Stimulated activated CD4-positive, alpha-beta T cell treated with anti-CD3 and anti-CD28 coated beads, Interleukin-12 subunit alpha, Interleukin-12 subunit beta, amount 100 ng/mL, for 48 hours (primary cell): ENCODE results near the gene PTBP1.
"Not testable (repeated sequence)": the region's sequence is repeated elsewhere in the genome, so short reads cannot be mapped to it uniquely, and the experiment has no call there.

Experiments used
- DNase-seq, 3 donors: peaks; one replicate each; pipeline ENCODE4 v3.0.0-alpha.2; 2020; ENCODE audit warnings: low read depth in 2 of 3, low spot score in 1 of 3

PTBP1 gene

GRCh38 chr19:808423-808775 lies 11.1 kb downstream of the PTBP1 start:
- no peak for DNase-seq

DNA sequence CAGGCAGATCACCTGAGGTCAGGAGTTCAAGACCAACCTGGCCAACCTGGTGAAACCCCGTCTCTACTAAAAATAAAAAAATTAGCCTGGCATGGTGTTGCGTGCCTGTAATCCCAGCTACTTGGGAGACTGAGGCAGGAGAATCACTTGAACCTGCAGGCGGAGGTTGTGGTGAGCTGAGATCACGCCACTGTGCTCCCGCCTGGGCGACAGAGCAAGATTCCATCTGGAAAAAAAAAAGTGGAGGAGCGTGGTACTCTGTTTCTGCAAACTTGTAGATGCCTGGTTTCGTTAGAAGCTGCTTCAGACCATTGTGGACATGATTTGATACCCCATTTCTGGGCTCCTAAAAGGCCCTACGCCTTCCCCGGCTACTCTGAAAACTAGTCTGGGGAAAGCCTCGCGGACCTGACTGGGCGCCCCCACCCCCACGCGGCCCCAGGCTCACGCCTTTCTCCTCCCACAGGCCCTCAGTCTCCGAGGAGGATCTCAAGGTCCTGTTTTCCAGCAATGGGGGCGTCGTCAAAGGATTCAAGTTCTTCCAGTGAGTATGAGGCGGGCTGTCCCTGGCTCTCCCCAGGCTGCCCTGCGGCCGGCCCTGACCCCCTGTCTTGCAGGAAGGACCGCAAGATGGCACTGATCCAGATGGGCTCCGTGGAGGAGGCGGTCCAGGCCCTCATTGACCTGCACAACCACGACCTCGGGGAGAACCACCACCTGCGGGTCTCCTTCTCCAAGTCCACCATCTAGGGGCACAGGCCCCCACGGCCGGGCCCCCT lies 13.0 kb downstream of the PTBP1 start:
- DNase-seq: no peak

DNA sequence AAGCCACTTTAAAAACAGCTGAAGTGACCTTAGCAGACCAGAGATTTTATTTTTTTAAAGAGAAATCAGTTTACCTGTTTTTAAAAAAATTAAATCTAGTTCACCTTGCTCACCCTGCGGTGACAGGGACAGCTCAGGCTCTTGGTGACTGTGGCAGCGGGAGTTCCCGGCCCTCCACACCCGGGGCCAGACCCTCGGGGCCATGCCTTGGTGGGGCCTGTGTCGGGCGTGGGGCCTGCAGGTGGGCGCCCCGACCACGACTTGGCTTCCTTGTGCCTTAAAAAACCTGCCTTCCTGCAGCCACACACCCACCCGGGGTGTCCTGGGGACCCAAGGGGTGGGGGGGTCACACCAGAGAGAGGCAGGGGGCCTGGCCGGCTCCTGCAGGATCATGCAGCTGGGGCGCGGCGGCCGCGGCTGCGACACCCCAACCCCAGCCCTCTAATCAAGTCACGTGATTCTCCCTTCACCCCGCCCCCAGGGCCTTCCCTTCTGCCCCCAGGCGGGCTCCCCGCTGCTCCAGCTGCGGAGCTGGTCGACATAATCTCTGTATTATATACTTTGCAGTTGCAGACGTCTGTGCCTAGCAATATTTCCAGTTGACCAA lies 13.7 kb downstream of the PTBP1 start:
- DNase-seq: no peak

GRCh38 chr19:811506-812048 lies 14.3 kb downstream of the PTBP1 start:
- DNase-seq: no peak

- DNase-seq: no peak
Observed at GRCh38 chr19:812049-812746, 14.9 kb downstream of the PTBP1 start.

- DNase-seq: no peak
Observed at GRCh38 chr19:812747-813218, 15.5 kb downstream of the PTBP1 start.

DNA sequence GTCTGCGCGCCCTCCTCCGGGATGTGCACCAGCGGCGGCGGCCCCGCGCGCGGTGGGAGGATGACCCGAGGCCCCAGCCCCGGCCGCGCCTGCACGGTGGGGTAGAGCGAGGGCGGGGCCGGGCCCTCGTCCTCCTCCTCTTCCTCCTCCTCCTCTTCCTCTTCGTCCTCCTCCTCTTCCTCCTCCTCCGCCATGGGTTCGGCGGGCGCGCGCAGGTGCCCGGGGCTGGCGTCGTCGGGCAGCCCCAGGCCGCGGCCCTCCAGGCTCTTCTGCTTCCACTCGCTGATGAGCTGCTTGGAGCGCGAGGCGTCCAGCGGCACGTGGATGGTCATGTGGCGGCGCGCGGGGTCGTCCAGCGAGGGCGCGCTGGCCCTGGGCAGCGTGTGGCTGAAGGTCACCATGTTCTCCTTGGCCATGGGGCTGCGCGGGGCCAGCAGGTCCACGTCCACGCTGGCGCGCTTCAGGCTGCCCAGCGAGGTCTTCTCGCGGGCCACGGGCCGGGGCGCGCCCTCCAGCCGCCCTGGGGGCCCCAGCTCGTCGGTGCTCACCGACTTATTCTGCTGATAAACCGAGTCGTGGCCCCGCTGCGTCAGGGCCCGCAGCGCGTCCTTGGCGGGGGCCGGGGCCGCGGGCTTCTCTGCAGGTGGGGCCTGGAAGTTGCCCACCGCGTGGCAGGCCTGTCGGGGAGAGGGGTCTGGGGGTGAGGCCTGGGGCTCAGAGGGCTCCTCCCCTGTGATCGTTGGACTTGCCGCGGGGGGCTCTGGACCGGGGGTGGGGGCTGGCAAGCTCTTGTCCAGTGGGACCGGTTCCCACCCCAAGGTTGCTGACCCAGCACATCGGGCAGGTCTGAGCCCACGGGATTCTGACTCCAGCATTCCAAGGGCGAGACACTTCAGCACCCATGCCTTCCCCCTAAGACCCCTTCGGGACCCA lies 16.2 kb downstream of the PTBP1 start:
- DNase-seq: no peak

DNA sequence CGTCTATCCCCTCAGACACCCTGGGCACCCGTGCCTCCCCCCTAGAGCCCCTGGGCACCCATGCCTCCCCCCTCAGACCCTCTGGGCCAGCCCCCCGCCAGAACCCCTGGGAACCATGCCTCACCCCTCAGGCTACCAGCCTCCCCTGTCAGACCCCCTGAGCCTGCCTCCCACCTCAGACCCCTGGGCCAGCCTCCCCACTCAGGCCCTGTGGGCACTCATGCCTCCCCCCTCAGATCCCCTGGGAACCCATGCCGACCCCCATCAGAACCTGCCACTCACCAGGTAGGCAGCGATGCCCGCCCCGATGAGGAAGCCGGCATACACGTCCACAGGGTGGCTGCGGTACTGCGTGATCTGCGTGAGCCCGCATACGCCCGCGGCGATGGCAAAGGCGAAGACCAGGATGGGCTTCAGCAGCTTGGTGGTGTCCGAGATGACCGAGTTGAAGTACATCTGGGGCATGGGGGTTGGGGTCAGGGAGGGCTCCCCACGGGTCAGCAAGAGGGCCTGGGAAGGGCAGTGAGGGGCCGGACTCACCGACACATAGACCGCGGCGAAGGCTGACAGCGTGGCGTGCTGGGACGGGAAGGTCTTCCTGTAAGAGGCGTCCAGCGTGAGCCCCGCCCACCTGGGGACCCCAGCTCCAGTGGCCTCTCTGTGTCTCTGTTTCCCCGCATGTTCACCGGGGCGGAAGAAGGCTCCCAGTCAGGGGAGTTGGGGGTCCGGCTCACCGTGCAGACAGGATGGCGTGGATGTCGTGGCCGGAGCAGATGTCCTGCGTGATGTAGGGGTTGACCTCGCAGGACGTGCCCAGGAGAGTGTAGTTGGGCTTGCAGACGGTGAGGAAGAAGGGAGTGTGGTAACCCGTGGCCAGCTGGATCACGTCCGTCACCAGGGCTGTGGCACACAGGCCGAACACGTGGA lies 17.2 kb downstream of the PTBP1 start:
- DNase-seq: no peak

DNA sequence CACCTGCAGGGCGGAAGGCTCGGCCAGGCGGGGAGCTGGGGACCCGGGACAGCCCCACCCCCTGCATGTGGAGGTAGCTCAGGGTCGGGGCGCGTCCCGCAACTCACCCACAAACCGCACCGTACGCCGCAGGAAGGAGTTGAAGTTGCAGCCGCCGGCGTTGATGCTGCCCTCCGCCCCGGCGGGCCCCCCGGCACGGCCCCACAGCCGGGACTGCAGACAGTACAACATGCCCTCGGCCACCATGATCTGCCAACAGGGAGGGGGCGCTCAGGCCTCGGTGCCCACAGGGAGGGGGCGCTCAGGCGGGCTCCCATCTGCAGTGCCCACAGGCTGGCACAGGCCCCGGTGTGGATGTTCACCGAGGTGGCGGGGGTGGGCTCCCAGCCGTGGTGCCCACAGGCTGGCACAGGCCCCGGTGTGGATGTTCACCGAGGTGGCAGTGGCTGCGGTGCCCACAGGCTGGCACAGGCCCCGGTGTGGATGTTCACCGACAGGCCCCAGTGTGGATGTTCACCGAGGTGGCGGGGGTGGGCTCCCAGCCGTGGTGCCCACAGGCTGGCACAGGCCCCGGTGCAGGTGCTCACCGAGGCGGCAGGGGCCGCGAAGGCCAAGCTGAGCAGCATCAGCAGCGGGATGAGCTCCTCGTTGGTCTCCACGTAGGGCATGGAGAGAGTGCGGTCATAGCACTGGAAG lies 18.0 kb downstream of the PTBP1 start:
- no peak for DNase-seq

- no peak for DNase-seq
Observed at GRCh38 chr19:815775-816499, 18.7 kb downstream of the PTBP1 start.

GRCh38 chr19:816500-816857 lies 19.2 kb downstream of the PTBP1 start:
- DNase-seq: no peak

GRCh38 chr19:820212-820611 lies 23.0 kb downstream of the PTBP1 start:
- DNase-seq: not testable (repeated sequence)

GRCh38 chr19:821231-821824 lies 24.1 kb downstream of the PTBP1 start:
- no peak for DNase-seq

DNA sequence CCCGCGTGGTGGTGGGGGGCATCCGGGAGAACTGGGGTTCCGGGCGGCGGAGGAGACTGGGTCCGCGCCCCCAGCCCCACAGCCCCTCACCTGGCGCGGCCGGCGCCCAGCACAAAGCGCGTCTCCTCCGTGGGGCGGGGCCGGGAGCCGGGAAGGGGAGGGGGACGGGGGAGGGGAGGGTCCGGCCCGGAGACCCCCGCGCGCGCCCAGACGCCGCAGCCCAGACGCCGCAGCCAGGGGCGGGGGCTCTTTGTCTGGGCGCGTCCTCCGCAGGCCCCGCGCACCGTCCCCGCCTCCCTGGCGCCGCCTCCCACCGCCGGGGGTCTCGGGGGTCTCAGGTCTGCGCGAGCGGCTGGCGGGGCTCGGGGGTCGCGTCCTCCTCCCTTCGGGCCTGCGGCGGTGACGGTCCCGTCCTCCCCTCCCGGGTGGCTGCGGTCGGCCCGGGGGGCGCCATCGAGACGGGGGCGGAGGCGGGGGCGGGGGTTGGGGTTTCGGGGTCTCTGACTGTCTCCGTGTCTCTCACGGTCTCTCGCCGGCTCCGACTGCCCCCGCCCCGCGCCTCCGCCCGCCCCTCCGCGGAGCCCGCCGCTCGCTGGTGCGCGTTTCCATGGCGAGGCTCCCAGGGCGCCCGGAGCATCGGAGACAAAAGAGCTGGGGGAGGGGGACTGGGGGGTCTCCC lies 24.7 kb downstream of the PTBP1 start, which contains the start of gene PLPPR3:
Gene PLPPR3, minus strand, starts transcription at position 131 of the 679 bp plus-strand sequence. CDS start 396 bp downstream, outside the sequence.
- no peak for DNase-seq

DNA sequence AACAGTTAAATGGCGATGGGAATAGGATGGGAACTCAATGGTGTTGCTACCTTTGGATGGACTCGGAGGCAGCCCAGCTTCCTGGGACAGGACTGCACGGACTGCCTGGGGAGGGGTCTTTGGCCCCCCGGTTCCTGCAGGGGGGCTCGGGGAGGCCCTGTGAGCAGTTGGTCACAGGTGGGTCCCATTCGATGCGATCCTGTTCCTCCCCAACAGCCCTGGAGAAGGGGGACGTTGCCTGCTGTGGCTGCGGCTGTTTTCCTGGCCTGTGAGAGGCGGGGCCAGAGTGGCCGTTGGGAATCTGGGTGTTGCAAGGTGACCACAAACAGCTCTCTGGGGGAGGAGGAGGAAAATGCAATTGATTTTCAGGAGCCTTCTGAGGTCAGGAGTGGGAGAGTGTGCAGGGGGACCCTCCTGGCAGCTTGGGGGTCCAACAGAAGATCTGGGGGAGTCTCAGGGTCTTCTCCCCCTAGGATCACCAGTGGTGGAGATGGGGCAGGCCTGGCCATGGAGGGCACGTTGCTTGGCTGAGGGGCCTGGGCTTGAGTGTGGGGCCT lies 26.4 kb downstream of the PTBP1 start:
- no peak for DNase-seq

GRCh38 chr19:824885-825284 lies 27.6 kb downstream of the PTBP1 start:
- DNase-seq: no peak
